H9 (cell line): ENCODE results near the gene INAFM1. TPM values are rescaled to one million over a fixed set of nuclear protein-coding genes. Genes with fewer than 3 reads are reported as not detected.
"Not testable (repeated sequence)": the region's sequence is repeated elsewhere in the genome, so short reads cannot be mapped to it uniquely, and the experiment has no call there.

ENCODE experiments used
- DNase-seq: peaks from one replicate; pipeline ENCODE4 v3.0.0-alpha.2; 2017
- H2AFZ ChIP-seq: one replicate; pipeline ENCODE4 v1.6.1; 2013; ENCODE audit warnings: mild to moderate bottlenecking, low read length, control low read depth, moderate library complexity
- H2AK5ac ChIP-seq: 2 replicates; pipeline ENCODE4 v1.6.1; 2013; ENCODE audit warnings: low read length, control low read depth, mixed read lengths; ENCODE audit not compliant: insufficient read length
- H2BK120ac ChIP-seq: one replicate; pipeline ENCODE4 v1.6.1; 2013; ENCODE audit warnings: low read depth, mild to moderate bottlenecking, low read length, control low read depth, inconsistent platforms; ENCODE audit not compliant: poor library complexity, severe bottlenecking
- H2BK12ac ChIP-seq: 2 replicates; pipeline ENCODE4 v1.6.1; 2013; ENCODE audit warnings: low read length, control low read depth, mixed read lengths, low read depth; ENCODE audit not compliant: insufficient read length
- H2BK15ac ChIP-seq: 2 replicates; pipeline ENCODE4 v1.6.1; 2013; ENCODE audit warnings: low read depth, low read length, control low read depth
- H2BK20ac ChIP-seq: one replicate; pipeline ENCODE4 v1.6.1; 2013; ENCODE audit warnings: low read depth, mild to moderate bottlenecking, low read length, control low read depth, inconsistent platforms; ENCODE audit not compliant: poor library complexity, severe bottlenecking
- H2BK5ac ChIP-seq: 2 replicates; pipeline ENCODE4 v1.6.1; 2013; ENCODE audit warnings: low read length, control low read depth, mixed read lengths; ENCODE audit not compliant: insufficient read length
- H3K14ac ChIP-seq: 2 replicates; pipeline ENCODE4 v1.6.1; 2013; ENCODE audit warnings: low read length, control low read depth; ENCODE audit not compliant: insufficient read depth
- H3K18ac ChIP-seq: 2 replicates; pipeline ENCODE4 v1.6.1; 2013; ENCODE audit warnings: low read depth, mild to moderate bottlenecking, mixed read lengths, low read length, control low read depth; ENCODE audit not compliant: insufficient read length
- H3K23ac ChIP-seq: 2 replicates; pipeline ENCODE4 v1.6.1; 2013; ENCODE audit warnings: low read length, control low read depth, mixed read lengths, low read depth; ENCODE audit not compliant: insufficient read length
- H3K23me2 ChIP-seq: 2 replicates; pipeline ENCODE4 v1.6.1; 2013; ENCODE audit warnings: low read depth, mild to moderate bottlenecking, mixed read lengths, low read length, control low read depth; ENCODE audit not compliant: insufficient read length, poor library complexity, severe bottlenecking
- H3K27ac ChIP-seq: 2 replicates; pipeline ENCODE4 v1.5.1; 2013; ENCODE audit warnings: low read length, control low read depth, mixed read lengths, low read depth; ENCODE audit not compliant: insufficient read length
- H3K27me3 ChIP-seq: 2 replicates; pipeline ENCODE4 v1.6.1; 2013; ENCODE audit warnings: low read length, control low read depth, inconsistent platforms; ENCODE audit not compliant: insufficient read depth
- H3K4ac ChIP-seq: 2 replicates; pipeline ENCODE4 v1.6.1; 2013; ENCODE audit warnings: low read depth, mild to moderate bottlenecking, control low read depth, inconsistent platforms, low read length, moderate library complexity
- H3K4me1 ChIP-seq: 2 replicates; pipeline ENCODE4 v1.6.1; 2013; ENCODE audit warnings: low read length, control low read depth, inconsistent platforms; ENCODE audit not compliant: insufficient read depth
- H3K4me2 ChIP-seq: 2 replicates; pipeline ENCODE4 v1.6.1; 2013; ENCODE audit warnings: low read length, control low read depth, mixed read lengths; ENCODE audit not compliant: insufficient read length, insufficient read depth
- H3K56ac ChIP-seq: 2 replicates; pipeline ENCODE4 v1.6.1; 2013; ENCODE audit warnings: low read depth, mild to moderate bottlenecking, mixed read lengths, low read length, control low read depth; ENCODE audit not compliant: insufficient read length
- H3K79me1 ChIP-seq: 2 replicates; pipeline ENCODE4 v1.6.1; 2013; ENCODE audit warnings: low read depth, mild to moderate bottlenecking, moderate library complexity, low read length, control low read depth, inconsistent platforms; ENCODE audit not compliant: insufficient read depth, poor library complexity, severe bottlenecking
- H3K79me2 ChIP-seq: 2 replicates; pipeline ENCODE4 v1.6.1; 2013; ENCODE audit warnings: low read length, control low read depth, inconsistent platforms; ENCODE audit not compliant: insufficient read depth
- H3K9ac ChIP-seq: 2 replicates; pipeline ENCODE4 v1.6.1; 2013; ENCODE audit warnings: low read length, control low read depth, mixed read lengths; ENCODE audit not compliant: insufficient read length; ENCODE audit errors: extremely low read depth
- H3K9me3 ChIP-seq: one replicate; pipeline ENCODE4 v1.6.1; 2013; ENCODE audit warnings: low read depth, low read length, inconsistent platforms; ENCODE audit not compliant: control insufficient read depth
- H3T11ph ChIP-seq: one replicate; pipeline ENCODE4 v1.6.1; 2013; ENCODE audit warnings: mild to moderate bottlenecking, low read length, control low read depth, inconsistent platforms
- H4K20me1 ChIP-seq: one replicate; pipeline ENCODE4 v1.6.1; 2013; ENCODE audit not compliant: control insufficient read depth, insufficient read length, insufficient read depth
- H4K5ac ChIP-seq: 2 replicates; pipeline ENCODE4 v1.6.1; 2013; ENCODE audit warnings: low read depth, mild to moderate bottlenecking, mixed read lengths, low read length, control low read depth; ENCODE audit not compliant: insufficient read length
- H4K8ac ChIP-seq: replicated peaks from 2 replicates; pipeline ENCODE4 v1.6.1; 2013; ENCODE audit warnings: low read length, control low read depth, mixed read lengths, low read depth; ENCODE audit not compliant: insufficient read length
- H4K91ac ChIP-seq: 2 replicates; pipeline ENCODE4 v1.6.1; 2013; ENCODE audit warnings: low read depth, mild to moderate bottlenecking, moderate library complexity, mixed read lengths, low read length, control low read depth; ENCODE audit not compliant: insufficient read length
- H3K27ac Mint-ChIP-seq, 3 experiments: 2 replicates in 2 of 3; 3 replicates in 1 of 3; pipeline ENCODE4 v1.8.0; 2020 to 2021; ENCODE audit warnings: mixed read lengths in 3 of 3, mild to moderate bottlenecking in 1 of 3, moderate library complexity in 1 of 3
- H3K27me3 Mint-ChIP-seq: 2 replicates; pipeline ENCODE4 v1.8.0; 2021; ENCODE audit warnings: low read depth, mild to moderate bottlenecking, moderate library complexity, mixed read lengths
- H3K36me3 Mint-ChIP-seq, 3 experiments: 2 replicates in 2 of 3; 3 replicates in 1 of 3; pipeline ENCODE4 v1.8.0; 2020 to 2021; ENCODE audit warnings: low read depth in 3 of 3, mixed read lengths in 3 of 3; ENCODE audit not compliant: insufficient read depth in 1 of 3
- H3K4me1 Mint-ChIP-seq, 2 experiments: 2 replicates each; pipeline ENCODE4 v1.8.0; 2020; ENCODE audit warnings: mixed read lengths in 2 of 2
- H3K4me3 Mint-ChIP-seq, 2 experiments: 2 replicates in 1 of 2; 3 replicates in 1 of 2; pipeline ENCODE4 v1.8.0; 2020 to 2021; ENCODE audit warnings: mild to moderate bottlenecking in 2 of 2, mixed read lengths in 2 of 2, moderate library complexity in 1 of 2
- H3K9me3 Mint-ChIP-seq, 2 experiments: 2 replicates in 1 of 2; 3 replicates in 1 of 2; pipeline ENCODE4 v1.8.0; 2020; ENCODE audit warnings: mild to moderate bottlenecking in 2 of 2, mixed read lengths in 2 of 2, moderate library complexity in 1 of 2
- CTCF ChIP-seq: fragments of 200-600 bp; sonication (generic); conservative IDR thresholded peaks from 3 replicates; pipeline ENCODE4 v1.8.0; 2021; ENCODE audit warnings: antibody characterized with exemption, mild to moderate bottlenecking
- WGBS: extraction: QIAGEN DNeasy Blood & Tissue Kit; methylation state at CpG from one replicate; pipeline ENCODE4 v1.1.7; 2013; ENCODE audit warnings: missing lambda C conversion rate, low lambda C conversion rate, mixed read lengths; ENCODE audit not compliant: insufficient read length; ENCODE audit errors: extremely low coverage; 5-methylcytosine and 5-hydroxymethylcytosine counted together
- total RNA-seq: library from RNA; stranded (reverse); gene quantifications from 2 replicates; pipeline ENCODE4 v1.2.1, GENCODE V29; 2021

The INAFM1 gene
- total RNA-seq, 1 experiment from 2014 or later: 8.5 TPM

- Histone ChIP-seq H3K56ac (no peak overlapping the region), H4K5ac (no peak overlapping the region), H2BK20ac (no peak overlapping the region), H3K4ac (no peak overlapping the region), H2BK120ac (no peak overlapping the region), H2BK12ac (no peak overlapping the region), H3K9me3 (no peaks in the 10 kb centered on the region), H4K8ac (no peak overlapping the region), H3K23ac (no peak overlapping the region), H2BK15ac (no peak overlapping the region), H3K14ac (no peak overlapping the region), H3K18ac (no peak overlapping the region), H3K79me2 (no peaks in the 10 kb centered on the region), H3K4me2 (no peak overlapping the region), H3T11ph (no peak overlapping the region), H2AFZ (no peak overlapping the region), H3K9ac (no peak overlapping the region), H3K27me3 (no peaks in the 10 kb centered on the region), H4K91ac (no peak overlapping the region), H3K27ac (no peak overlapping the region), H2AK5ac (no peak overlapping the region), H3K79me1 (no peaks in the 10 kb centered on the region), H3K4me1 (no peaks in the 10 kb centered on the region), H3K23me2 (peaks cover 4% of the 10 kb centered on the region), H2BK5ac (no peak overlapping the region), H4K20me1 (no peaks in the 10 kb centered on the region)
- H3K27ac Mint-ChIP-seq: no peak overlapping the region
- peaks cover 0 to 3% of the 10 kb centered on the region in 2 experiments; a peak in 1 of 5 replicates for H3K9me3 Mint-ChIP-seq
- peak; percentile 96 for TF ChIP-seq CTCF
- H3K4me3 Mint-ChIP-seq: peak overlapping the region in 1 of 2 experiments; percentile 18; a peak in 2 of 5 replicates
- H3K36me3 Mint-ChIP-seq: no peaks in the 10 kb centered on the region; a peak in 1 of 7 replicates
- peak; percentile 80 for DNase-seq
- peaks cover 10 to 20% of the 10 kb centered on the region in 2 experiments for H3K4me1 Mint-ChIP-seq
- H3K27me3 Mint-ChIP-seq: peaks cover 5% of the 10 kb centered on the region
- WGBS: no CpG with 5 or more reads among the region's 25 CpGs
Measured at GRCh38 chr19:47247308-47247990, 27.2 kb upstream of the INAFM1 start.

- H4K20me1 ChIP-seq, H3K27ac ChIP-seq, H3T11ph ChIP-seq, H3K9ac ChIP-seq, H3K56ac ChIP-seq, H3K4me1 ChIP-seq, H3K27me3 ChIP-seq, H3K79me2 ChIP-seq, H2AK5ac ChIP-seq, H4K8ac ChIP-seq, H3K4me3 Mint-ChIP-seq, H2BK5ac ChIP-seq, DNase-seq, H2BK120ac ChIP-seq, H4K5ac ChIP-seq, H3K27me3 Mint-ChIP-seq, H2AFZ ChIP-seq, H3K4ac ChIP-seq, H3K14ac ChIP-seq, H3K36me3 Mint-ChIP-seq, H2BK12ac ChIP-seq, H2BK20ac ChIP-seq, H3K4me2 ChIP-seq, H3K9me3 ChIP-seq, H2BK15ac ChIP-seq, H3K9me3 Mint-ChIP-seq, H3K27ac Mint-ChIP-seq, H4K91ac ChIP-seq, H3K18ac ChIP-seq, H3K79me1 ChIP-seq, H3K23ac ChIP-seq: not testable (repeated sequence)
- H3K4me1 Mint-ChIP-seq: peaks cover 11 to 17% of the 10 kb centered on the region in 2 experiments
- H3K23me2 ChIP-seq: peaks cover 12% of the 10 kb centered on the region
- WGBS: no CpG with 5 or more reads among the region's 8 CpGs
Measured at GRCh38 chr19:47253016-47253415, 21.7 kb upstream of the INAFM1 start.
